ENCODE measurements around the gene OR8I2.
"Not testable (repeated sequence)": the region's sequence is repeated elsewhere in the genome, so short reads cannot be mapped to it uniquely, and the experiment has no call there.

Gene OR8I2

DNA sequence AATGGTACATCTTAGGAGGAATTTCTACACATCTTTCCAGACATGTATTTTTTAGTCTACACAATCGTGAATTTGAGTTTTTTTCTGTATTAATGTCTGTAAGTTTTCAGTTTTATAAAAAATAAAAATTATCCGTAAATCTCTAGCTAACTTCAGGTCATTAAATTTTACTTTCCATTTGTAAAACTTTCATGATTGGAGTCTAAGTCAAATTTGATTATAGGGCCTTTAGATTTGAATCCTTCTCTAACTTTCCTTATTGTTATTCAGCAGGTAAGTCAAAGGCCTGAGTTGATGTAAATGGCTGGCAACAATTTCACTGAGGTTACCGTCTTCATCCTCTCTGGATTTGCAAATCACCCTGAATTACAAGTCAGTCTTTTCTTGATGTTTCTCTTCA, at the start of gene OR8I2:
Gene OR8I2 (plus strand): TSS at position 301 of the 400 bp plus-strand sequence. CDS start 0 bp downstream, at position 301.
- CTCF ChIA-PET: no interaction called here
- no peak for TF ChIP-seq CTCF (IDR thresholded peaks at IDR 0.05; ENCODE audit: control extremely low read depth, extremely low read depth, low read depth, missing control alignments)
- POLR2A ChIA-PET: no interaction called here
- no peak for DNase-seq (ENCODE audit: extremely low spot score)

DNA sequence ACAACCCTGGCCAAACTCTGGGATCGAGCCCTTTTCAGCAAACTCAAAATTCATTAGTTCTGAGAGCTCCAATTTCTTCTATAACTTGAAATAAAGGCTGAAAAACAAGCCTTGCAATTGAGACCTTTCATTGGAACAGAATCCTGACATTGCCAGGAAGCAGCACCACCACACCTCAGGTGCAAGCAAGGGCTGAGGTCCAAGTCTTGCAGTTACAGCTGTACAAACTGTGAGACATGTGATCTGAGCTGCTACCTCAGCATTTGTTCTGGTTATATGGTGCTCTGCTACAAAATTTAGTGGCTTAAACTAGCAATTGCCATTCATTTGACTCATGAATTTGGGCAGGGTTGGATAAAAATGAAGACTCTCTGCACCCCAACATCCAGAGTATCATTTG, 47.6 kb upstream of the OR8I2 start:
- TF ChIP-seq CTCF (IDR thresholded peaks at IDR 0.05; ENCODE audit: control extremely low read depth, extremely low read depth, low read depth, missing control alignments): no peak
- no peak for DNase-seq (ENCODE audit: extremely low spot score)
- POLR2A ChIA-PET: no interaction called here
- CTCF ChIA-PET: no interaction called here

DNA sequence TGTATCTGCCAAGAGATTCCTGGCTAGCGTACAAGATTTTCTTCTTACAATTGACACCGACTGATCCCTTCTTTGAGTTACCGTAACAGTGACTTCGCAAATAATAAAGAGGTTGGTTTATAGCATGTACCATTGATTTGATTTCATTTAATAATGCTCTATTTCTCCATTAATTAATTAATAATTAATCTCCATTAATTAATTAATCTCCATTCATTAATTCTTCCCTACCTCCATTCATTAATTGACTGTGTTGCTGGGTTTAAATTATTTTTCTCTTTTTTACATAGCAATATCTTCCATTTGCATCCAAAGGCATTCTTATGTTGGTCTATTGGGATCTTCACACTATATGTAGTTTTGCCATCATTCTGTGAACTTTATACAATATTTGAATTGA, 44.6 kb upstream of the OR8I2 start:
- DNase-seq (ENCODE audit: extremely low spot score): no peak
- CTCF ChIA-PET: no interaction called here
- POLR2A ChIA-PET: no interaction called here
- no peak for TF ChIP-seq CTCF (IDR thresholded peaks at IDR 0.05; ENCODE audit: control extremely low read depth, extremely low read depth, low read depth, missing control alignments)

GRCh38 chr11:56049487-56049886, 43.6 kb upstream of the OR8I2 start:
- no peak for TF ChIP-seq CTCF (IDR thresholded peaks at IDR 0.05; ENCODE audit: control extremely low read depth, extremely low read depth, low read depth, missing control alignments)
- ChIA-PET POLR2A (no interaction called here), CTCF (no interaction called here)
- DNase-seq (ENCODE audit: extremely low spot score): no peak

DNA sequence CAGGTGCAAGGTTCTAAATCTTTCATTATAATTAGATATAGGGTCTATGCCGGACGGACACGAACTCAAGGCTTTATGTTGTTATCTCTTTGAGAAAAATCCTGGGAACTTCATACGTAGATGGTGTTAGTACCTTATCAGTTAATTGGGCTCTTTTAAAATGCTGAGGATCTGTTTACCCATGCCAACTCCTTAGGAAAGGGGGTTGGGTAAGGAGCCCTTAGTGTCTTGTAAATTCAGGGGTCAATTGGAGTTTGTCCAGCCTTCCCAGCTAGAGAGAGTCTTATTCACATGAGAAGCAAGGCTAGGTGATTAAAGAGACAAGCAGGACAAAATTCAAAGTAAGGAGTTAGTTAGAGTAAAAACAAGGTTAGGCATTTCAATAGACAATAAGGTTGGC, 36.7 kb upstream of the OR8I2 start:
- DNase-seq (ENCODE audit: extremely low spot score); POLR2A ChIA-PET; CTCF ChIA-PET: not testable (repeated sequence)

- CTCF ChIA-PET; DNase-seq (ENCODE audit: extremely low spot score); POLR2A ChIA-PET: not testable (repeated sequence)
These were observed 35.4 kb upstream of the OR8I2 start for GRCh38 chr11:56057661-56058237.

GRCh38 chr11:56058260-56058780, 34.8 kb upstream of the OR8I2 start:
- DNase-seq (ENCODE audit: extremely low spot score); POLR2A ChIA-PET; CTCF ChIA-PET: not testable (repeated sequence)

- CTCF ChIA-PET: no interaction called here
- TF ChIP-seq CTCF (IDR thresholded peaks at IDR 0.05; ENCODE audit: control extremely low read depth, extremely low read depth, low read depth, missing control alignments): no peak
- DNase-seq (ENCODE audit: extremely low spot score): no peak
- POLR2A ChIA-PET: no interaction called here
These were observed 26.1 kb upstream of the OR8I2 start for GRCh38 chr11:56066980-56067379.
